GM18951 (cell line): ENCODE measurements around the gene POU6F2.

ENCODE experiments used
- POLR2A ChIP-seq: IDR thresholded peaks from 4 replicates; pipeline ENCODE4 v1.6.1; 2011; ENCODE audit warnings: mild to moderate bottlenecking; ENCODE audit not compliant: insufficient read length, insufficient read depth; ENCODE audit errors: extremely low read depth
- in situ Hi-C: fragments of 300-500 bp; cut with MboI; formaldehyde crosslinking; loops from one replicate; pipeline ENCODE4 v1.12.0; 2022; ENCODE audit warnings: low sequenced_read_pairs, mixed read lengths, inconsistent platforms; ENCODE audit not compliant: unreplicated experiment

POU6F2 gene

DNA sequence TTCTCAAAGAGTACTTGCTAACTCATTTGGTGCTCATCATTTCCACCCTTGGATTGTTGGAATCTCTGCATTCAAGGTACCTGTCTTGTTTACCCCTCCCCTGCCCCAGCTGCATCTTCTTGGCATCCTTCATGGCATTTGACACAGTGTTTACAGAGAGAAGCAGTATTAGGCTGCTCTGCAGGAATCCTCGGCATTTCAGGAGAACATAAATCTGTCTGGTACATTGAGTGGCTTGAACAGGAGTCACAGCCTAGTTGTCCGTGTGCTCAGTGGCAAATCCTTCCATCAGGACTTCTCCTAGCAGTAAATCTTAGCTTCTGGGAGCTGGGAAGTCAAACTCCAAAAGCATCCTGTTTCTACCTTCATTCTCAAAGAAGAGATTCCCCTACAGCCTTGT lies 451.7 kb downstream of the POU6F2 start:
- in situ Hi-C loops, result no loop called here
- no peak for TF ChIP-seq POLR2A

DNA sequence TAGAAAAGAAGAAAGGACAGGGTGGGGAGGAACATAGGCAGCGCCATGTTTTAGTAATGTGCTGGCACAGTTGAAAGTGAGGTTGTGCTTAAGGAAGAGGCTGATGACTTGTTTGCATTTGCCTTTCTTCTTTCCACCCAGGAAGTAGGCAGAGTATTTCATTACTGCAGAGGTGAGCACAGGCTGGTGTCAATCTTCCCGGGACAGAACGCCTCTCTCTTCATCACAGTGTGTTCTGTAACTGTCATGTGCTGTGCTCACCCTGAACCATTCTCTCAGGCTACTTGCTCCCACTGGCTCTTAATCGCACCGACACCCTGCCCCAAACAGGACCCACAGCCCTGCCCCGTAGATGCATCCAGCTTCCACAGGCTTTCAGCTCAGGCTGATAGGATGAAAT lies 452.7 kb downstream of the POU6F2 start:
- no peak for TF ChIP-seq POLR2A
- in situ Hi-C loops, result no loop called here

DNA sequence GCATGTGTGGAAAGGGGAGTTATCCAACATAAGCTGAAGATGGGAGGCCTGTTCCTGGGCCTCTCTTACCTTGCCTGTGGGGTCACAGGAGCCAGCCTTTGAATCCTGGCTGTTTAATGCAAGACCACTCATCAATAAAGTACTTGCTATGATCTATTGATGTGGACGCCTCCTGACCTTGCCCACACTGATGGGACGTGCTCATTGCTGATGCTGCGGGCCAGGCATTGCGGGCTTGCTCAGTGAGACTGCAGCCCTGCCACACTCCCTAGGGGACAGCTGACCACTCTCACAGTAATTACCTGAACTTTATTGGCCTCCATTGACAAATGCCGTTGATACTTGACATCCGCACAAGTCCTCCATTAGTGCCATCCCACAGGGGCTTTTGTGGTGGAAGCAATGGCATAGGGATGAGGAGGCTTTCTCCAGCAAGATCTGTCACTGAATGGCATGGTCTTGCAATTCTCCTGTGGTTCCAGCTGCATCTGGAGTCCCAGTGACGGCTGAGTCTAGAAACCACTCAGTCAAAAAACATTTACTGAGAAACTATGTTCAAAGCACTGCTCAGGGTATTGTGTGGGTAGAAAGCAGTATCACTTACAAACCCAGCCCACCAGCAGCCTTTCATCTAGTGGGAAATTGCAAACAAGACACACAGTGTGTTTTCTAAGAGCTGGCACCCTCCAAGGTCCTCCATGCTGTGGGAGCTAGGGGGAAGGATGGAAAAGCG lies 453.4 kb downstream of the POU6F2 start:
- no peak for TF ChIP-seq POLR2A
- in situ Hi-C loops, result no loop called here

DNA sequence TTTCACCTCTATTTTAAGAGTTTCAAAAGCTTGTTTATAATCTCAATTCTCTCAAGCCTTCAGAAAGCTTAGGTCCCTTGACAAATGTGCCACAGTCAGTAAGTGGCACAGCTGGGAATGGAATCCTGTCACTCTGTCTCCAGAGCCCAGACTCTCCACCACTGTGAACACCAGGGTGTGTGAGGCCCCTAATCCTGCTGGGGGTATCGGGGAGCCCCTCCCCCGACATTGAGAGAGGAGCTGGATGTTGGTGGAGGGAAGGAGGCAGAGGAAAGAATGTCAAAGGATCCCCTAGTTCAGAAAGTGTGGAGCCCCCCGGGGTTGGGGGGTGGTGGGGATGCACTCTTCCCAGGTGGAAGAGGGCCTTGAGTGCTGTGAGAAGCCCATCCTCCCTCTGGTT lies 454.7 kb downstream of the POU6F2 start:
- TF ChIP-seq POLR2A, result no peak
- in situ Hi-C loops, result no loop called here

DNA sequence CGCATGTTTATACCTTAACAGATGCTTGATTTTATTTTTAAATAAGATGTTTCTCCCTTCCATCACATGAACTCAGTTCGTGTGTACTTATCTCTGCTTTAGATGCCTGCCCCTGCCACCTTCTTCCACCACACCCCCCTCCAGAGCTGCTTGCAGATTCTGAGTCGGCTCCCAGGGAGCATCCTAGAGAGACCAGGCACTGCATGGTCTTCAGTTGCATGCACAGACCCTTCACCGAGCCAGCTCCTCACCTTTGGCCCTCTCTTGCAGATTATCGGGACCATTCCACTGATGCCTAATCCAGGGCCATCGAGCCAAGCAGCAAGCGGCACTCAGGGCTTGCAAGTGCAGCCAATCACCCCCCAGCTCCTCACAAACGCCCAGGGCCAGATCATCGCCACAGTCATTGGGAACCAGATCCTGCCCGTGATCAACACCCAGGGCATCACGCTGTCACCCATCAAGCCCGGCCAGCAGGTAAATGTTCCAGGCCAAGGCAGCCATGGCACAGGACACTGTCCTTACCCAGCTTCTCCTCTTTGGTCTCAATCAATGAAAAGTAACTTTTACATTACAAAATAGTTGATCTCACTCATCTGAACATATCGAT lies 455.2 kb downstream of the POU6F2 start:
- TF ChIP-seq POLR2A, result no peak
- in situ Hi-C loops, result no loop called here

DNA sequence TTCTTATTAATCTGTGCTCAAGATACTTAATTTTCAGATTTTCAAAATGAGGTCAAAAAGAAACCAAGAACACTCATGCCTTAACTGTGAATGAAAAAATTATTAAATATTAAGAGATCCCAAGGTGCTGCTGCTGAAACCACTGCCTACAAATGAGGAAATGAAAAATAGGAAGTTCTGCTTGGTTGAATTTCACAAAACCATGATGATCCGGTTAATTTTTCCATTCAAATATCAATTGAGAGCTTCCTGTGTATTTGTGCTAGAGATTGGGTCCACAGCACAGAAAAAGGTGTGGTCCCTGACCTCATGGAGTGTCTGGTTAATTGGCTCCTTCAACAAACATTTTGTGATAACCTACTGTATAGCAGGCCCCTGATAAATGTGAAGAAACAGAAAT lies 455.8 kb downstream of the POU6F2 start:
- in situ Hi-C loops, result no loop called here
- no peak for TF ChIP-seq POLR2A

DNA sequence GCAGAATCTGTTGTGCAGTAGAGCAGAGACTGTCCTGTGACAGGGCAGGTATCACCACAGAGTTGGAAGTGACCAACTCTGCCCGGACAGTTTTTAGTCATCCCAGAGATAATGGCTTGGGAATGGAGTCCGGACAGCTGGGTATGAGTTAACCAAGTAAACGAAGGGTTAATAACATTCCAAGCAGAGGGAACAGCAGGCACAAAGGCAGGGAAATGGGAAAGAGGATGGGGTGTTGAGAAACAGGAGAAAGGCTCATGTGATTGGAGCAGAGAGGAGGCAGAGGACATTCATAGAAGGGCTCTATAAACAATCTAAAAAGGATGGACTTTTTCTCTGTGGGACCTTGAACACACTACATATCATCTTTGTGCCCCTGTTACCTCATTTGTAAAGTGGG lies 456.3 kb downstream of the POU6F2 start:
- no peak for TF ChIP-seq POLR2A
- in situ Hi-C loops, result no loop called here

DNA sequence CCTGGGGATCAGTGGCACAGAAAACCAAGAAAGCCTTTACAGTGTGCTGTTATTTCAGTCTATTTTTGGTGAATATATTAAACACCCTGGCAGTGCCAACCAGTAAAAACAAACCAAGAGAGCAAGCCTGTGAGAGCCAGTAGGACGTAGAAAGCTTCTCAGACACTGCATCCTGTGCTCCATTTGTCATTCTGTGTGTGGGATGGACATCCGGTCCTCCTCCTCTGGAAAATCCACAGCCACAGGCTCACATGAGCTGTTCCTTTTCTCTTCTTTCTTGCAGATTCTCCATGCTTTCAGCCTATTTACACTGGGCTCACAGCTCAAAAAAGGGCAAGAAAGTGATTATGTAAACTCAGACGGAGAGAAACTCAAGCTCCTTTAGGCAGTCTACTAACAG lies 468.8 kb downstream of the POU6F2 start:
- in situ Hi-C loops, result no loop called here
- no peak for TF ChIP-seq POLR2A

DNA sequence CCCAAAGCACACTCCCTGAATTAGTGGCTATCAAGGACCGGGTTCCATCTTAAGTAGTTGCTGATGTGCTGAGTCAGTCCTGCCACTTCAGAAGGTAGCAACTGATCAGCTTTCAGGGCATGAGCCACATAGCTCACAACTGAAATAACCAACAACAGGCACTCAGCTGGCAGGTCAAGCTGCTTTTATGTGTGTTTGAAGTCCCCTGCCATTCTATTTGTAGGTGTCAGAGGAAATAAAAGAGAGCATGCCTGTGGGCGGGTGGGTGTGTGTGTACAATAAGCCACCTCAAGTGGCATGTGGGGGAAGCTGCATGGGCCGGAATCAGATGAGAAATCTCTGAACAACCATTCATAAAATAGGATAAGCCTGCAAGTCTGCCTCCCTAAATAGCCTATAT lies 474.2 kb downstream of the POU6F2 start:
- TF ChIP-seq POLR2A, result no peak
- in situ Hi-C loops, result loop anchor here (10.0 kb wide), 1 partner anchor 647 kb away; no protein-coding TSS in a partner anchor

DNA sequence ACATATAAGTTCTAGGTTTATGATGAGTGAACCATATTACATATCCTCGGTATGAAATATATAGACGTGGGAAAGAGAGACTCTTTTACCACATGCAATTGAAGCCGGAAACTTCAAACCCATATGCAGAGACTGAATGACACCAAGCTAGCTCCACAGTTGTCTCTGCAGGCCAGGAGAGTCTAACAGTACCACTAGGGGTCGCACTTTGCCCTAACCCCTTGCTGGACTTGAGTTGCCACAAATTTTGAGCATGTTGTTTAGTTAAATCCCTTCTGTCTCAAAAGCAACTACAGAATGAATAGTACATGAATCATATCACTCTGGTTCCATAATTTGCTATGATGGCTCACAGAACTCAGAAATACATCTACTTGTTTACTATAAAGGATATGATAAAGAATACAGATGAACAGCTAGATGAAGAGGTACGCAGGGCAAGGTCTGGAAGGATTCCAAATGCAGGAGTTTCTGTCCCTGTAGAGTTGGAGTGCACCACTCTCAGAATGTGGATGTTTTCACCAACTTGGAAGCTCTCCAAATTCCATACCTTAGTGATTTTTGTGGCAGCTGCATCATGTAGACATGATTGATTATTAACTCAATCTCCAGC lies 476.1 kb downstream of the POU6F2 start:
- TF ChIP-seq POLR2A, result no peak
- in situ Hi-C loops, result loop anchor here (10.0 kb wide), 1 partner anchor 649 kb away; no protein-coding TSS in a partner anchor

DNA sequence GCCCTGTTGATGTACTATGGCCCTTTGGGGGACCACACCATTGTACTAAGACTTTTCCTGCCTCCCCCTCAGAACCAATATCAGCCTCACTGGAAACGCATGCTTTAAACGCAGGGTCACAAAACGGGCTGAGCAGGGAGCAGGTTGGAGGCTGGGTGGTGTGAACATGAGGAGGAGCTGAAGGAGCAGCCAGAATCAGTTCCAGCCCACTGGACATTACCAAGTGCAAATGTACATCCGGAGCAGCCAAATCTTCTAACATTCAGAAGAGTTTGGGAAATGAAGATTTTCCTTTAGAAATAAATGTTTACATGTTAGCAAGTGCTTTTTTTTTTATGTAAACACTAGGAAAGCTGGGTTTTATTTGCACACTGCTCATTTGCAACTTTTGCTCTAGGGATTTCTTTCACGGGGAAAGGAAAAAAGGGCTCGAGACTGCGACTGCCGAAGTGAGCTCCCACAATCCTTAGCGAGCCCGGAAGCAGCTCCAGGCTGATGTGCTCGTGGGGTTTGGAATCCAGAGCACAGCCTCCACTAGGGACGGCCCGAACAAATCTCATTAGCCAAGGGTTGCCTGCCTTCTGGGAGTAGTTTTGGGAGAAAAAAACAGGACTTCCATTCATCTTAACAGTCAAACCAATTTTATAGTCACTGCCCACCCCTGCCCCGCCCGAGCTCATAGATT lies 480.5 kb downstream of the POU6F2 start:
- TF ChIP-seq POLR2A, result no peak
- in situ Hi-C loops, result loop anchor here (10.0 kb wide), 1 partner anchor 653 kb away; no protein-coding TSS in a partner anchor

DNA sequence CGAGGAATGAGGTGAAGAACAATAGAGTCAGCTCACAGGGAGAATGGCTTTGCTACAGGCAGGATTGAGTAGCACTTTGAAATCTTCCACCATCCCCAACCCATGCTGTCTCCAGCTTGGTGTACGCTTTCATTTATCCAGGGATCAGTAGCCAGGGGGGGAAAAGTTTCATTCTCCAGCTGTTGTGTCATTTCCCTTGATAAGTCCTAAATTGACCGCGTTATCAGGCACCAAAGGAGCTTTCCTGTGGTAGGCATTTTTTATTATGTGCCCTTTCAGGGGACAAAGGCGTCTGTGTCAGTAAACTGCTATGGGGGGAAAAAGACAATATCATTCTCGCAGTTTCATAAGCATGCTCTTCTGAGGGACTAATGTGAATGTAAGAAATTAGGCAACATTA lies 481.9 kb downstream of the POU6F2 start:
- in situ Hi-C loops, result loop anchor here (10.0 kb wide), 2 partner anchors 525 to 655 kb away; no protein-coding TSS in a partner anchor
- TF ChIP-seq POLR2A, result no peak

DNA sequence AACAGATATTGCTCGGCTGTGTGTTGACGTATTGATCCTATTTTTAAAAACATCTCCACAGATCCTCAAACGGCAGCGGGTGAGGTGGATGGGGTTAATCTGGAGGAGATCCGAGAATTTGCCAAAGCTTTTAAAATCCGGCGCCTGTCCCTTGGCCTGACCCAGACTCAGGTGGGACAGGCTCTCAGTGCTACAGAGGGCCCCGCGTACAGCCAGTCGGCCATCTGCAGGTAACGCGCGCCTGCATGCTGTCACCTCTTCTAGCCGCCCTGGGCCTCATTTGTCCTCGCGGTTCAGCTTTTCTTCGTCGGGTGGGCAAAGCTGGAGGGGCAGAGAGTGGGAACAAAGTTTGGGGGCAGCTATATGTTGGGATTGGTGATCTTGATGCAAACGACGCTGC lies 482.8 kb downstream of the POU6F2 start:
- in situ Hi-C loops, result loop anchor here (10.0 kb wide), 1 partner anchor 526 kb away; no protein-coding TSS in a partner anchor
- TF ChIP-seq POLR2A, result no peak

DNA sequence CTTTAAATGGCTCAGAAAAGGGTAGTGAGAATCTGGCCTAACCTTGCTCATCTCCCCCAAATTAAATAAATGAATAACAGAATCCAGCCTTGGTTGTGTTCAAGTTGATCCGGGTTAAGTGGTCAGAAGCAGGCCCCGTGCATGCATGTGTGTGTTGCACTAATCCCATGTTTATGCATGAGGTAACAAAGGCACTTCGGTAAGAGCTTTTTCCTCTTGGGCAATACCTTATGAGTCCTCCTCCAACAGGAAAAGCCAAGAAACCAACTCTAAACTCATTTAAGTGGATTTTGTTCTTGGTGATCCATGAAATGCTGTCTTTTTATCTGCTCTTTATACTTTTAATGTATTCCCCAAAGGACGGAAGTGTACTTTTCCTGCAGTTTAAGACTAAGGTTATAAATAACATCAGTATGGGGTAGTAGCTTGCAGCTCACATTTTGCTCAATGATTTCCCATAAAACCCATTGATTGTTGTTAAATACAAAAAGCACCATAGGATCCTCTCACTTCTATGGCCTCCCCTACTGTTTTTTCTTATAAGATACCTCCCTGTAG lies 483.6 kb downstream of the POU6F2 start:
- no peak for TF ChIP-seq POLR2A
- in situ Hi-C loops, result loop anchor here (10.0 kb wide), 1 partner anchor 527 kb away; no protein-coding TSS in a partner anchor
